ENCODE results near the gene PLCL1. TPM values are rescaled to one million over a fixed set of nuclear protein-coding genes. Genes with fewer than 3 reads are reported as not detected.

Gene PLCL1
- total RNA-seq, 1 experiment from 2014 or later, result 1.6 TPM

DNA sequence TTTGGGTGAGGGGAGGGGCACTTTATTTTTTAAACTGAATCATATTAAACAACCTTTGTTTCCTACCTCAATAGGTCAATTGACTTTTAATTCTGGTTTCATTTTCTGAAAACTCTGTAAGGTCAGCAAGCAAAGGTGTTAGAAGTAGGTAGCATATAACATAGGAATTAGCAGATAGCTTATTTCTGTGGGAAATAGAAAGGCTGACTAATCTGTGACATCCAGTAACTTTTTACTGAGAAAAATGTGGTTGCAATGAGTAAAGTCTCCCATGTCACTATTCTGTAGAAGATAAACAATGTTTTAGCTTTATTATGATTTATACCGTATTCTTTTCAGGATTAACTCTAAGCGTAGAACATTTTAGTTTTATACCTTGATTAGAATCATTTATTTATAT lies 240.4 kb downstream of the PLCL1 start:
- peaks cover 1% of the 10 kb centered on the region for H3K27me3 Mint-ChIP-seq (ENCODE audit: insufficient read depth, unreplicated experiment)
- POLR2A ChIA-PET, result no interaction called here
- H3K9me3 ChIP-seq, result no peaks in the 10 kb centered on the region

DNA sequence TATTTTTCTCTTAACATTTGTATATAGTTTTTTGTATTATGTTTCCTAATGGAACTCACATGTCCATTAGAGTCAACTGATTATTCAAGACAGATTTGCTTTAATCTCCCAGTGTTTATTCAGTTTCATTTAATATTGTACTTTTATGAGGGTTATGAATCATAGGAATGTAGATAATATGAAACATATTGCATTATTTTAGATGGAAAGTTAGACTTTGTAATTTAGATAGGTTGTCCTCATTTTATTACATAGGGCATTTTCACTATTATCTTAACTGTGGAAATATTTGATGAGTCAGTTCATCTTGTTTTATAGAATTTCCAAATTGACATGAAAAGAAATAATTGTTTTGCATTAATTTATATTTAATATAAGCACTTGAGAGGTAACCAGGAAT lies 240.8 kb downstream of the PLCL1 start:
- DNase-seq, result no peak
- intact Hi-C loops (cut with micrococcal nuclease; ENCODE audit: unreplicated experiment), result no loop called here
- no peaks in the 10 kb centered on the region for H3K36me3 ChIP-seq (ENCODE audit: control insufficient read depth, insufficient read depth, low read length)
- no peaks in the 10 kb centered on the region for H3K9me3 Mint-ChIP-seq (ENCODE audit: unreplicated experiment)
- no TSS peak for BruUV-seq (replicated peaks)
- ChIA-PET POLR2A (no interaction called here), CTCF (no interaction called here)
- H3K9me3 ChIP-seq, result no peaks in the 10 kb centered on the region
- H3K4me1 Mint-ChIP-seq (ENCODE audit: low read depth, unreplicated experiment), result peaks cover 5% of the 10 kb centered on the region
- TF ChIP-seq, protein P1, sequence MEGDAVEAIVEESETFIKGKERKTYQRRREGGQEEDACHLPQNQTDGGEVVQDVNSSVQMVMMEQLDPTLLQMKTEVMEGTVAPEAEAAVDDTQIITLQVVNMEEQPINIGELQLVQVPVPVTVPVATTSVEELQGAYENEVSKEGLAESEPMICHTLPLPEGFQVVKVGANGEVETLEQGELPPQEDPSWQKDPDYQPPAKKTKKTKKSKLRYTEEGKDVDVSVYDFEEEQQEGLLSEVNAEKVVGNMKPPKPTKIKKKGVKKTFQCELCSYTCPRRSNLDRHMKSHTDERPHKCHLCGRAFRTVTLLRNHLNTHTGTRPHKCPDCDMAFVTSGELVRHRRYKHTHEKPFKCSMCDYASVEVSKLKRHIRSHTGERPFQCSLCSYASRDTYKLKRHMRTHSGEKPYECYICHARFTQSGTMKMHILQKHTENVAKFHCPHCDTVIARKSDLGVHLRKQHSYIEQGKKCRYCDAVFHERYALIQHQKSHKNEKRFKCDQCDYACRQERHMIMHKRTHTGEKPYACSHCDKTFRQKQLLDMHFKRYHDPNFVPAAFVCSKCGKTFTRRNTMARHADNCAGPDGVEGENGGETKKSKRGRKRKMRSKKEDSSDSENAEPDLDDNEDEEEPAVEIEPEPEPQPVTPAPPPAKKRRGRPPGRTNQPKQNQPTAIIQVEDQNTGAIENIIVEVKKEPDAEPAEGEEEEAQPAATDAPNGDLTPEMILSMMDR (IDR thresholded peaks at IDR 0.05; ENCODE audit: insufficient read depth in 1 of 2, low read depth in 1 of 2, low read length in 1 of 2, severe bottlenecking in 1 of 2, unreplicated experiment in 1 of 2), result no peak
- no peaks in the 10 kb centered on the region for H3K27me3 ChIP-seq (replicated peaks; ENCODE audit: control insufficient read depth, insufficient read depth, low read length)
- no peaks in the 10 kb centered on the region for H3K4me1 ChIP-seq
- no peak overlapping the region for H3K27ac Mint-ChIP-seq (ENCODE audit: unreplicated experiment)
- H3K27me3 Mint-ChIP-seq (ENCODE audit: insufficient read depth, unreplicated experiment), result no peaks in the 10 kb centered on the region
- H3K4me3 Mint-ChIP-seq (ENCODE audit: unreplicated experiment), result no peak overlapping the region
- no peak overlapping the region for H3K4me3 ChIP-seq (ENCODE audit: low read depth, low read length)
- no peaks in the 10 kb centered on the region for H3K36me3 Mint-ChIP-seq (ENCODE audit: insufficient read depth, unreplicated experiment)

More for the DNA sequence above, 240.4 kb downstream of the PLCL1 start:
- no peaks in the 10 kb centered on the region for H3K4me1 ChIP-seq
- H3K27me3 ChIP-seq (replicated peaks; ENCODE audit: control insufficient read depth, insufficient read depth, low read length), result no peaks in the 10 kb centered on the region
- CTCF ChIA-PET, result no interaction called here
- DNase-seq, result no peak
- H3K9me3 Mint-ChIP-seq (ENCODE audit: unreplicated experiment), result no peaks in the 10 kb centered on the region
- intact Hi-C loops (cut with micrococcal nuclease; ENCODE audit: unreplicated experiment), result no loop called here
- no peak overlapping the region for H3K4me3 ChIP-seq (ENCODE audit: low read depth, low read length)
- H3K36me3 ChIP-seq (ENCODE audit: control insufficient read depth, insufficient read depth, low read length), result no peaks in the 10 kb centered on the region
- peaks cover 5% of the 10 kb centered on the region for H3K4me1 Mint-ChIP-seq (ENCODE audit: low read depth, unreplicated experiment)
- H3K27ac Mint-ChIP-seq (ENCODE audit: unreplicated experiment), result no peak overlapping the region
- no TSS peak for BruUV-seq (replicated peaks)
- no peak overlapping the region for H3K4me3 Mint-ChIP-seq (ENCODE audit: unreplicated experiment)
- no peaks in the 10 kb centered on the region for H3K36me3 Mint-ChIP-seq (ENCODE audit: insufficient read depth, unreplicated experiment)
- TF ChIP-seq, protein P1 (IDR thresholded peaks at IDR 0.05; ENCODE audit: insufficient read depth in 1 of 2, low read depth in 1 of 2, low read length in 1 of 2, severe bottlenecking in 1 of 2, unreplicated experiment in 1 of 2), result no peak

DNA sequence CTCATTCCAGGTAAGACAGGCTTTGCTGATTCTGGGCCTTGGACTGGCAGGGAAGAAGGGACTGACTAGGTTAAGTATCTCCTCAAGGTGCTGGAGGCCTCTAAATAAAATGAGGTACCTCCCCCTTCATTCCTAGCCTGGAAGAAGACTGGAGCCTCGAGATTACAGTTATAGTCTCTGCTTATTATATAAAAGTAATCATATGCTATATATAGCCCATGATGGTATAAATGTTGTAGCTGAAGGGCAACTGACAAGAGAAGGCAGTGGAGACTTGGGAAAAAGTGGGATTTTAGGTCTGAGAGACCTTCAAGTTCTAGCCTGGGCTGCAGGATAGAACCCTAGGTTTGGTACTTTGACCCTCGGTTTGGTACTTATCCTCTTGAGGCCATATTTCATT lies 248.3 kb downstream of the PLCL1 start:
- ChIA-PET POLR2A (no interaction called here), CTCF (interaction anchor here (1.0 kb wide), 1 partner anchor 213 kb away, joined by 3 read pairs; no protein-coding TSS in a partner anchor)
- no peaks in the 10 kb centered on the region for H3K4me1 Mint-ChIP-seq (ENCODE audit: low read depth, unreplicated experiment)
- TF ChIP-seq, protein P1 (IDR thresholded peaks at IDR 0.05; ENCODE audit: insufficient read depth in 1 of 2, low read depth in 1 of 2, low read length in 1 of 2, severe bottlenecking in 1 of 2, unreplicated experiment in 1 of 2), result no peak
- H3K27me3 Mint-ChIP-seq (ENCODE audit: insufficient read depth, unreplicated experiment), result peaks cover 5% of the 10 kb centered on the region
- H3K36me3 Mint-ChIP-seq (ENCODE audit: insufficient read depth, unreplicated experiment), result no peaks in the 10 kb centered on the region
- BruUV-seq (replicated peaks), result no TSS peak
- DNase-seq, result no peak
- H3K27ac Mint-ChIP-seq (ENCODE audit: unreplicated experiment), result no peak overlapping the region
- Histone ChIP-seq H3K4me1 (no peaks in the 10 kb centered on the region), H3K27me3 (replicated peaks; ENCODE audit: control insufficient read depth, insufficient read depth, low read length) (no peaks in the 10 kb centered on the region), H3K9me3 (no peaks in the 10 kb centered on the region), H3K36me3 (ENCODE audit: control insufficient read depth, insufficient read depth, low read length) (no peaks in the 10 kb centered on the region), H3K4me3 (ENCODE audit: low read depth, low read length) (no peak overlapping the region)
- H3K9me3 Mint-ChIP-seq (ENCODE audit: unreplicated experiment), result no peaks in the 10 kb centered on the region
- no peak overlapping the region for H3K4me3 Mint-ChIP-seq (ENCODE audit: unreplicated experiment)
- intact Hi-C loops (cut with micrococcal nuclease; ENCODE audit: unreplicated experiment), result loop anchor here (5.0 kb wide), 1 partner anchor 245 kb away; no protein-coding TSS in a partner anchor
